Measurements from ENCODE around the gene MLLT10.

MLLT10 gene

DNA sequence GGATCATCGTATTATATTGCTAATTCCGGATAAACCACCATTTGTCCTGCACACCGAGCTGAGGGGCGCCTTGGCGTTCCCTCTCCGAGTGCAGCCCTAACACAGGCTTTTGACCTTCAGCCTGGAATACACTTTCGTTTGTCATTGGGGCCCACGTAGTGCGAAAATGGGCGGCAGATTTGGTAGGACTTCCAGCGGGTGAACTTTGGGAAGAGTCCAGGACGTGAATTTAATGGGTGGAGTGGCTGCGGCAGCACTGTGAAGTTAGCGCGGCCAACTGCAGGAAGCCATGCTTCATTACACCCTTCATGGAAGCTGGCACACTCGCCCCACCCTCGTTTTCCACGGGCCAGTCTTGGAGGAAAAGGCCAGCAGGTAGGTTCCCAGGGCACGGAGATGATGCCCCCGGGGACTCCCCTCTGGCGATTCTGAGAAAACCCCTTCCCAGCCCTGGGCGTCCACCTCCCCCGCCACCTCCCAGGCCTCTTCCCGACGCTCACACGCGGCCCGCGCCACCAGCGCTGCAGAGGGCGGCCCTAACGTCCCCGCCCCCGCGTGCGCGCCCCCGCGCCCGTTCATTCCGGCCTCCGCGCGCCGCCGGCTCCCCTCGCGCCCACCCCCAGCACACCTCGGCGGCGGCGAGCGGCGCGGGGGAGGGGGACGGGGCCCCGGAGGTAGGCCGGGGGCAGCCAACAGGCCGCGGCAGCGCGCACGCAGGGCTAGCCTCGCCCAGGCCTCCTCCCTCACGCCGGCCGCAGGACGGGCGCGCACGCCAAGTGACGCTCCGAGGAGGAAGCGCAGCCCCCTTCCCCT lies at the start of gene MLLT10:
Gene MLLT10 (plus strand): TSS at position 766 of the 813 bp plus-strand sequence. CDS start 413 bp downstream, outside the sequence.
- DNase-seq: peak; percentile 94

DNA sequence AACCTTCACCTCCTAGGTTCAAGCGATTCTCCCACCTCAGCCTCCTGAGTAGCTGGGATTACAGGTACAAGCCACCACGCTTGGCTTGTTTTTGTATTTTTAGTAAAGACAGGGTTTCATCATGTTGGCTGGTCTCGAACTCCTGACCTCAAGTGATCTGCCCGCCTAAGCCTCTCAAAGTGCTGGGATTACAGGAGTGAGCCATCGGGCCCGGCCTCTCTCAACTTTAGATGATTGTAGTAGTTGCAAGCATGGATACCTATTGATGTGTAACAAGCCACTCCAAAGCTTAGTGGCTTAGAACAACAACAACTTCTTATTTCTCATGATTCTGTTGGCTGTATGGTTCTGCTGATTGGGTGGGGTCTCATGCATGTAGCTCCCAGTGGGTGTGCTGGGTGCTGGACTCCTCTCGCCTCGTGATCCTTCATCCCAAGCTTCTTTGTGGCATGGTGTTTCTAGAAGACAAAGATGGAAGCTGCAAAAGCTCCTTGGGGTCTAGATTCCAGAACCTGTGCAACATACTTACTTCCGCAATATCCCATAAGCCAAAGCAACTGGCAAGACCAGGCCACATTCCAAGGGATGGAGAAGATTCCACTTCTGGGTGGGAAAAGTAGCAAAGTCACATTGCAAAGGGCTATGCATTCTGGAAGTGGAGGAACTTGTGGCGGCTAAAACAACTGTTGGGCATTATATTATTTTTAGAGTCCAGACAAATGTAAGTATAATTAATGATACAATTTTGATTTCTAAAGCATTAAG lies 46.4 kb upstream of the MLLT10 start:
- no peak for DNase-seq

DNA sequence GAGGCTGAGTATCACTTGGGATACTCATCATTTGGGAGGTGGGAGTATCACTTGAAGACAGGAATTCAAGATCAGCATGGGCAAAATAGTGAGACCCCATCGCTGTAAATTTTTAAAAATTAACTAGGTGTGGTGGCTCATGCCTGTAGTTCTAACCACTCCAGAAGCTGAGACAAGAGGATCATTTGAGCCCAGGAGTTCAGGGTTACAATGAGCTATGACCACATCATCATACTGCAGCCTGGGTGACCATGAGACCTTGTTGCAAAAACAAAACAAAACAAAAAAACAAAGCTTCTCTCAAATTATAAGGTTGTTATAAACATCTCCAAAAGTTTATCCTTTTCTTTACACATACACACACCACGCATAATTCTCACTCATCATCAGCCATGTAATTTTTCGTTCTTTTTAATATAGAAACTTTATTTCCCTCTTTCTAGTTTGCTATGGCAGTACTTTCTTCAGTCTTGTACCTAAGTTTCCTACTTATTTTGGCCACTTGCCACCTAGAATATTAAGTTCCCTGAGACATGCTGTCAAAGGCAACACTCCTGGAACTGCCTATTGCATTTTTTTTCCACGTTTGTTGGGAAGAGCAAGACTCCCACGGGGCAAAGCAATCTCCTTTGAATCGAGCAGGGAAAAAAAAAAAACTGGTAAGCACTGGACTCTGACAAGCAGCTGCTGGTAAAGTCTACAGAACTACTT lies 45.6 kb upstream of the MLLT10 start:
- no peak for DNase-seq

DNA sequence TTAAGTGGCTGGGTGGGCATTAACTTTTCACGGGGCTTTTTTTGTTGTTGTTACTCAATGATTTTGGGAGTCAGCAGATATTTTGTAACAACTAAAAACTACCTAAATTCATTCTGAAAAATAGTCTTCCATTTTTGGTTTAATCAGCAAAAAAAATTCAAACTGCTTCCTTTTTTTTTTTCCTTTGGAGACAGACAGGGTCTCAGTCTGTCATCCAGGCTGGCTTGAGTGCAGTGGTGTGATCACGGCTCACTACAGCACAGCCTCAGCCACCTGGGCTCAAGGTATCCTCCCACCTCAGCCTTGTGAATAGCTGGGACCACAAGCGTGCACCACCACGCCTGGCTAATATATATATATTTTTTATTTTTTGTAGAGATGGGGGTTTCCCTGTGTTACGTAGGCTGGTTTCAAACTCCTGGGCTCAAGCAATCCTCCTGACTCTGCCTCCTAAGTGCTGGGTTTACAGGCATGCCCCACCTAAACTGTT lies 45.0 kb upstream of the MLLT10 start:
- no peak for DNase-seq

DNA sequence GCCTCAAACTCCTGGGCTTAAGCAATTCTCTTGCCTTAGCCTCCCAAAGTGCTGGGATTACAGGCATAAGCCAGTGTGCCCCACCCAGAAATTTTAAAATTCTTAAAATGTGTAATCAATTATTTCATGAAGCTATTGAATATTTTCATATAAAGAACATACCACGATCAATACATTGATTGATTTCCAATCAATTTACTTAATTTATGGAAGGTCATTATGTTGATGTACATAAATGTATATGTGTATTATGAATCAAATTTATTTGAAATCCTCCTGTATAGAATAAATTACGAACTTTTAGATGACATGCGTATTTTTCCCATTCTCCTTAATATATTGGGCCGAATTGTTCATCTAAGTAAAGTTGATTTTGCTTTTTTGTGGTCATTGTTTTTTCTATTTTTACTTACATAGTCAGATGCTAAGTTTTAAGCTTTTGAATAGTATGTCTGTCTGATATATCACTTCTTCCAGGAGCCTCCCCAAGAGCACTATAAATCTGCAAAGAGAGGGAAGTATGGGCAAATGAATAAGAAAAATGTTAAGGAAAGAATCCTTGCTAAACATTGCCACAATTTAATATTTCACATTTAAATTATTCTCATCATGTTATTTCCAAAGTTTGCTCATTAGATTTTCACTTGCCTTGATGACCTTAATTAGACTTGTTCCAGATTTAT lies 43.9 kb upstream of the MLLT10 start:
- no peak for DNase-seq

DNA sequence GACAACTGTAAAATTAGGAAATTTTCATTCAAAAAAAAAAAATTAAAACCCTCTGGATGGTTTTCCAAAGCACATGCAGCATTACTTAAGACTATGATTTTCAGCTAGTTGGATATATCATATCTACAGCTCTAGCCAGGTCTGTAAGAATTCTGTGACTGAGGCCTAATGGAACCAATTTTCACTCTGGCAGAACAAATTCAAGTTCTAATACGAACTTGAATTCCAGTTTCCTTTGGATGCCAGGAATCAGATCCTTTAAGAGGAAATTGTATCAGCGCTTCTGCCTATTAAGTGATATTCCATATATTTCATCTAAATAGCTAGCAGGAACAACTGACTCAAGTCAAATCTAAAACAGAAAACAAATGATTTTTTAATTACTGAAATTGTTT lies 43.3 kb upstream of the MLLT10 start:
- no peak for DNase-seq

DNA sequence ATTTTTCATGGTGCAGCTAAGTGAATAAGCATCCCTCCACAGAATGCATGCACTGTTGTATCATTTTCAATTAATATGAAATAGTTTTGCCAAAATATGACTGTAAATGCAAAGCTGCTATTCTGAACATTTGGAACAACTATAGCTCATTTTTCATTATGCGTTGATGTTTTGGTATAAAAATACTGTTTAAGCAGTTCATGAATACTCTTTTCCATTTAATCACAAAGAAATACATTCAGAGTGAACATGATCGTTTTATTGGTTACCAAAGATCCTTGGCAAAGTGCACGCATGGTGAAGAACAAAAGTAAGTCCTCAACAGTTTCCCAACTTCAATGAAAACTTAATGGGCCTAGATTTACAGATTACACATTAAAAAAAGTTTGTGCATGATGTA lies 41.6 kb upstream of the MLLT10 start:
- no peak for DNase-seq

DNA sequence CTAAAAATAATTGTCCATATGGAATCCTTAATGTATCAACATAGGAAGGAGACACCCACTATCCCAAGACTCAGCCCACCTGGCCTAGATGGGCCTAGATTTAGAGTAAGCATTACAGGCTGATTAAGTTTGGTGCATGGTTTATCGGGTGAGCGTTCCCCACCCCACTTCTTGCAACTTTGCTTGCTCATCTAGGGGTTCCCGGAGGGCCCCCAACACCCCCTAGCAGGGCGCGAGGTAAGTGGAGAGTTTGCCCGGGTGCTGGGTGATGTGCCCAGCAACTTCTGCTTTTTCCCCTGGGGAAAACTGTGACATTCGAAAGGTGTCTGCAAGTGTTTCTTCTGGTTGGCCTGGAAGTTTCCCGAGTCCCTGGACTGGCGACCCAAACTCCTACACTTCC lies 40.2 kb upstream of the MLLT10 start:
- no peak for DNase-seq

DNA sequence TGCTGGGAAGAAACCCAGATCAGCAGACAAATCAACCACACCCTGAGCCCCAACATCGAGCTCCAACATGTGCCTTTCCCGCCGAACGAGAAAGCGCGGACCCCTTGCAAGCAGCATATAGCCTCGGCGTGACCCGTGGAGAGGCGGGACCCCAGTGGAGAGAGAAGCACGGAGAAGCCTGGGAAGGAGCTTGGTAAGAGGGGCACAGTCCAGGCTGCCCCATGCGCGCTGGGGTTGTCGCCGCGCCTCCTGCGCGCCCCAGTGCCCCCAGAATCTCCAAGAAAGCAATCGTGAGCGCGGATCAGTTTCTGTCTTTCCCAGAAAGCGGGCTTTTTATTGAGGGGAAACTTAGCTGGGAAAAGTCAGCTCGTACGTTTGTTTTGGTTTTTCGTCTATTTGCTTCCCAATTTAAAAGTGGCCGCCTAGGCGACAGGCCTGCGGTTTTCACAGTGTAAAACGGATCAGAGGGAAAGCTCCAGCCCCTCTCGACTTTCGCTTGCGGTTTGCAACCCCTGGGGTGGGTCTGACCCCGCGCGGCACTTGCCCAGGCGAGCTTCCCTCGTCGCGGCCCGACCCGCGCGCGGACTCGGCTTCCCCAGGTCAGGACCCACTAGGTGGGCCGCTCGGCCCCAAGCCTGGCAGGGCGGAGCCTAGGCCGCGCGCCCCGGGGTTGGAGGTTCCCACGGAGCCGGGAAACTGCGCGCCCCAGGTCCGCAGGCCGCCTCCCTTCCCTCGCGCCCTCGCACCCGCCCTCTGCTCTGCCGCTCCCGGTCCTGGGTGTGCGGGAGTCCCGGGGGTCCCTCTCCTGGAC lies 39.6 kb upstream of the MLLT10 start:
- DNase-seq: no peak

DNA sequence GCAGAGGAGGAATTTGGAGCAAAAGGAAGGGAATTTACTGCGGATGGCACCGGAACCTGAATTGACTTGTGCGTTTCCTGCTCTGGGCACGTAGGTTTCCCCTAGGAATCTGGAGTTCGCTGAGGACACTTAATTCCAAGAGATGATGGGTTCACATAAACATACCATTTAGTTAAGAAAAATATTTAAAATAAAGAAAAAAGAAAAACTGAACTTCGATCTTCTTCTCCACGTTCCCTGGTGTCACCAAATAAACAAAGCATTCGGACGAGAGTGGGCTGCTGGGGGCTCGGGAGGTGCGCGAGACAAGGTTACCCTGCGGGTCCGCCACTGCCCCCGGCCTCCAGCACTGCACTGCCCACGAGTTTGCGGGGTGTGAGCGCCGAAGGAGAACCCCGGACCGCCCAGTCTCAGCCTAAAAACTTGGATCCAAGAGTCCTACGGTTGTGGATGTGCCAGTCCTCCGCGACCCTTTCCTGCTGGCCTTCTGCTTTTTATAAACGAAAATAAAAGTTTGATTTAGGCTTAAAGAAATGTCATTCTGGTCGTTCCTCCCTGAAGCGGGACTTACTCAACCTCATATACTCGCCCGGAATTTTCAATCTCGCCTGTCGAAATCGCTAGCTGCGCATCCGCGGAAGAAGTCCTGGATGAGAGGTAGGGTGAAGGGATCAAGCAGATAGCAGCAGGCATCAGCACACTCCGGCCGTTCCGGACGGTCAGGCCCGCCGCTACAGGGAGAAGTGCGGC lies 38.9 kb upstream of the MLLT10 start:
- DNase-seq: no peak

DNA sequence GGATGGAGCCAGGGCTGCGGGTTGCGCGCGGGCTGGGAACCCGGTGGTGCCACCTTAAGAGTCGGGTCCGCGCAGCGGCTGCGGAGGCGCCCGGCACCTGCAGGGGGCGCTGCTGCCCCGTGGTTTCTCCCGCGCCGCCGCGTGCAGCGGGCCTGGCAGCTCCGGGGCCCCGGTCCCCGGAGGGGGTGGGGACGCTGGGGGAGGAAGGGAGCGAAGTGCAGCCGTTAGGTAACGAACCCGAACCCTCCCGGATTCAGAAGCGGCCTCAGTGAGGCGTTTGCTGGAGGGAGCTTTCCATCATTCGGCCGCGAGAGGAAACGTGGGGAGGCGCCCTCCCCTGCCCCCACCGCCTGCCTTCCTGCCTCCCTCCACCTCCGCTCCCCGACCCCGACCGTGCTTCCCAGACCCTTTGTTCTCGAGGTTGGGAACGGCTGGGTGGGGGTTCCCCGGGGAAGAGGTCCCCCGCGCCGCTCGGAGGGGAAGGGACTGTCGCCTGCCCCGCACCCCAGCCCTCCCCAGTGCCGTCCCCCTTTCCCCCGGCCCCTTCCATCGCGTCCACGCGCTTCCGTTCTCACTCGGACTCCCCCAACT lies 38.2 kb upstream of the MLLT10 start:
- DNase-seq: peak; percentile 70

DNA sequence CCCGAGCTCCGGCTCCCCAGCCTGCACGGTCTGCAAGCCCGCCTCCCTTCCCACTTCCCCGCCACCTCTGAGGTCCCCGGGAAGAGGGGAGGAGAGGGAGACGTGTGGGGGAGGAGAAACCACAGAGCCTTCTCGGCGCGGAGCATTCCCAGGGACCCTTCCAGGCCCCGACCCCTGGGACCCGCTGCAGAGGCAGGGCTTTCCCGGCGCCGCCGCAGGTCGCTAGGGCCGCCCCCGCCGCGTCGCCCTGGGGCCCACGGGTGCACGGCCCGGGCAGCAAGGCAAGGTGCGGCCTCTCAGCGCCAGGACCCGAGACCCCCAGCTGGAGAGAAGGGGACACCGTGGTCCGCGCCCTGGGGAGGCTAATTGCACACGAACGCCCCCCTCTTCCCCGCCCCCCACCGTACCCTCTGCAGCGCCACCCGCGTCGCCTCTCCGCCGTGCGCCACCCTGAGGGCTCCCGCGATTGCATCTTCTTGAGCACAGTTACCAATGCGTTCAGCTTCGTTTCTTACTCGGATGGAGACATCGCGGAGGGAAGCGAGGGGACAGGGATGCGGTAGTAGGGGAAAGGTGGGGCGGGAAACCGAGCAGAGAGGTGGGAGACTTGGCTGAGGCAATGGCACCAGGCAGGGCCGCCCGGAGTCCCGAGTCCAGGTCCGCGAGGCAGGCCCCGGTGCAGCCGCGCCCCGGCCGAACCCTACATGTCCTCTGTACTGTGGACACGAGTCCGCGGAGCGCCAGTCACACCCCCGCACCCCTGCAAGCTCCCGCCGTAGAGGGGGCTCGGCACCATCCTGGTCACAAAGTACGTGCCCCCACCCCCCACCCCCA lies 37.5 kb upstream of the MLLT10 start:
- peak; percentile 39 for DNase-seq

DNA sequence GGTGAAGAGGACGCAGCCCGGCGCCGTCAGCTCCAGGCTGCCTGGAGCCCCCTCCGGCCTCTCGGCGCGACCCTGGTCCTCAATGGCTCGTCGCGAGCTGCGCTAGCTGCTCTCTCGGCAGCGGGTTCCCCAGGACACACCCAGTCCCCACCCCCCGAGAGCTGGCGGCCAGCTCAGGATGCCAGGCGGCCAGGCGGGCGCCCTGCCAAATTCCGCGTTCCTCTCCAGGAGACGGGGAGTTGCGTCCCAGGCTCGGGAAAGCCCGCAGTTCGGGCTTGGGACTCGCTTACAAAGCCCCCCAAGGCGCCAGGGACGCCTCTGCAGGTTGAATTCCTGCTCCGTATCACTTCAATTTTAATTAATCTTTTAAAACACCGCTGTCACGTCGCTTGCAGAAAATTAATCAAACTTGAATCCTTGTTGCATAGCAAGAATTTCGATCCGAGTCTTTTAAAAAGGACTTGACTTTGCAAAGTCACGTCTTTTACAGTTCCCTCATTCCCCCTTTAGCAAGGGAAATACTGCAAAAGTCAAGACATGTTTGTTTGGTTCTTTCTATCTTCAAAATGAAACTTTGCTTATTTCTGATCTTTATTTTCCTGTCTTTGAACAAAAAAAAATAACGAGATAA lies 36.7 kb upstream of the MLLT10 start:
- peak; percentile 83 for DNase-seq

DNA sequence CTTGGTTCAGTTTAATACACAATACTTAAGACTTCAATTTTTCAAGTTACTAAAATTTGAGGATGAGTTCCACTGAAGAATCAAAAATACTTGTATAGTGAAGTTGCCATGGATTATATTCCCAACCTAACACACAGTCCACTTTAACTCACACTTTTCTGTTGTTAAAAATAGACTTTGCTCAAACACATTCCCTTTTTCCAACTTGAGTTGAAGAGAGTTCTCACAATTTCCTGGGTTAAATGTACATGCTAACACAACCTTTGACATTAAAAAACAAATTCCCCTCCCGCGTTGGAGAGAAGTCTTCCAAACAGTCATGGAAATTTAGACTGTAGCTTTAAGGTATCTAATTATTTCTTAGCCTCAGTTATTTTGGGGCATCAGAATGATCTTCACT lies 35.7 kb upstream of the MLLT10 start:
- DNase-seq: no peak

DNA sequence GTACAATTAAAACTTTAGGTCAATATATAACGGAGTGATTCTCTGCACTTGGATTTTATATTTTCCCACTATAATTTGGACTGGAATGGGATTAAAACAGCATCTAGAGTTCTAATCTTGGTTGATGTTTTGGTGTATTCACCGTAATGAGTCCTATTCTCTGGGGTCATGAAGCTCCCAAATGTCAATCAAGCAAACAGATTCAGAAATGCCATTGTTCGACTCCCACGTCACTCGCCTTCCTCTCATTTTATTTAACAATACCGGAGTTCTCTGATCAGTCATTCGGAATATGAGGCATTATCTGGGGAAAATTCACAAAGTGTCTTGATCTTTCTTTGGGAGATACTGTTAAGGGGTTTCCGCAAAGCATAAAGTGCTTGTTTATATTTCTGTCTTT lies 35.0 kb upstream of the MLLT10 start:
- no peak for DNase-seq

DNA sequence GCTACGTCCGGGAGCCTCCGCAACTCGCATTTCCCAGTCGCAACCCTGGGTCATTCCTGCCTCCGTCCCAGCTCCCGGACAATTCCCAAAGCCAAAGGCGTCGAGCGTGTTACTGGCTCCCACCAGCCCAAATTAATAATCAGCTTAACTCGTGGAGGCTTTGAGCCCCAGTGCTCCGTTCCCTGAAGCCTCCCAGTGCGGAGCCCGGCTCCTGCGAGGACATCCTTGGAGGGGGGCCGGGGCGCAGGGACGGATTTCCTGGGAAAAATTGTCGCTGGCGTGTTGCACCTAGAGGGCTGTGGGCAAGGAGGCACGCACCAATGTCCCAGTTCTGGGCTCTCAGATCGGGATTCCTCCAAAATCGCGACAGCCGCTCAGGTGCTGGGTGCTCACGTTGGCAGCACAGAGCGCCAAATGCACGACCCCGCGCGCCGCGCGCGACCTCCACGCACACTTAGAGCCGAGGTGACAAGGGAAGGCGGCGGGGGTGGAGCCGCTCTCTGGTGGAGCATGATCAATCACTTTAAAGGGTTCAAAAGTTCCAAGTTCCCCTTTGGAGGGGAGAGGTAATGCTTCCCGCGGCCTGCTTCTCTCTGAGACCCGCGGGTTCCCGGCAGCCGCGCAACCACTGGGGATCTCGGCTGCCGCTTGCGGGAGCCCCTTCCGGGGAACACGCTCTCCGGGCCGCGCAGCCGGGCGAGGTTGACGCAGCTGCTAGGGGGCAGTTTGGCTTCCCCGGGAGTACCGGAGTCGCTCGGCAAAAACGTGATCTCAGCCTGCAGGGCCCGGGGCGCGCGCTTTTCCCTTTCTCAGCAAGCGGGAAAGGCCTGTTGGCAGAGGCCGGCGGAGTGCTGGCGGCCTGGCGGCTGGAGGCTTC lies 34.1 kb upstream of the MLLT10 start:
- no peak for DNase-seq

DNA sequence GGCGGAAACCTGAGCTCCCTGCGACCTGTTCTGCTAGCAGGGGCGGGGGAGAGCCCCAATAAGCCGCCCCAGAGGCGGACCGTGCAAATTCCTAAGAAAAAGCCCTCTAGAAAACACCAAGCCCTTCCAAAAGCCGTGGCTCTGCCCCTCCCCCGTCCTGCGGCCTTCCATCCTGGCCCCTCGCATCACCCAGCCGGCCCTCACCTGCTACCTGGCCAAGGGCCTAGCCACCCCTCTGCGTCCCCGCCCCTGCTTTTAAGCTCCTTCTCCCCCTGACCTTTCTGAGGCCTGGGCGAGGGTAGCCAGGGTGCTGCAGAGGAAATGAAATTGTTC lies 33.5 kb upstream of the MLLT10 start:
- DNase-seq: no peak

DNA sequence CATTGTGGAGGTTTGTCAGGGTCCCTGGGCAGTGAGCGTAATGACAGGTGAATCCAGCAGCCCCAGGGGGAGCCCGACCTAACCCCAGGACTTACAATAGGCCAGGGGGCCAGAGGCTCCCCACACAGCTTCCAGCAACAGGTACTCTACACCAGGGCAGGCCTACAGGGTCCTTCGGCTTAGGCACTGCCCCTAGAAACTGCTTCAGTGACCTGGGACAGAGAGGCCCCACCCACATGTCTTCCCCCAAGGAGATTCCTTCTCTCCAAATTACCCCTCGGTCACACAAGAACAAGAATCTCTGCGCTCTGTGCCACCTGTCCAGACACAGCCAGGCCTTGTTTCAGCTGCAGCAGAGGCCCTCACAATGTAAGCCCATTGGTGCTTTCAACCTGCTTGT lies 32.9 kb upstream of the MLLT10 start:
- DNase-seq: no peak
